Hindlimb muscle (tissue), 1 donor: ENCODE results near the gene SPAG9. TPM values are rescaled to one million over a fixed set of nuclear protein-coding genes. Genes with fewer than 3 reads are reported as not detected.
"Not testable (repeated sequence)": the region's sequence is repeated elsewhere in the genome, so short reads cannot be mapped to it uniquely, and the experiment has no call there.

Experiments used
- DNase-seq: peaks from one replicate; pipeline ENCODE4 v3.0.0-alpha.2; 2013
- polyA plus RNA-seq: library from polyadenylated mRNA; unstranded; fragments of 120-200 nt; gene quantifications from one replicate; pipeline ENCODE4 v1.2.1, GENCODE V29; 2013; ENCODE audit not compliant: insufficient read length

The SPAG9 gene
- polyA plus RNA-seq, 1 donor, result 62.5 TPM

DNA sequence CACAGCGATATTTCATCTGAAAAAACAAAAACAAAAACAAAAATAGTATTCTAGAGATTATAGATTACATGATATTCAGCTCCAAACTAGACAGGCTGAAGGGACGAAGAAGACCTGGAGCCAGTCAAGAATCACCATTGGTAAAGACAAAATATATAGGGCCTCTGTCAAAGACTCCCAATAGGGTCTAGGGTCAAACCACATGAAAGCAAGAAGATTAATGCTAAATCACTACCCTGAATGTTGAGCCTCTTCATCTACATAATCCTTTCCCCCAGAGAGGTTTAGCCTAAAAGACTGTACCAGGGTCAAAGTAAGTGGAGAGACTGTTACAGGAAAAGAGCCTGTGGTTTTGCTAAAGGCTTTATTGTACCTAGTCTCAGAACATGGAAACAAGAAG lies 21.9 kb upstream of the SPAG9 start:
- DNase-seq, result no peak

DNA sequence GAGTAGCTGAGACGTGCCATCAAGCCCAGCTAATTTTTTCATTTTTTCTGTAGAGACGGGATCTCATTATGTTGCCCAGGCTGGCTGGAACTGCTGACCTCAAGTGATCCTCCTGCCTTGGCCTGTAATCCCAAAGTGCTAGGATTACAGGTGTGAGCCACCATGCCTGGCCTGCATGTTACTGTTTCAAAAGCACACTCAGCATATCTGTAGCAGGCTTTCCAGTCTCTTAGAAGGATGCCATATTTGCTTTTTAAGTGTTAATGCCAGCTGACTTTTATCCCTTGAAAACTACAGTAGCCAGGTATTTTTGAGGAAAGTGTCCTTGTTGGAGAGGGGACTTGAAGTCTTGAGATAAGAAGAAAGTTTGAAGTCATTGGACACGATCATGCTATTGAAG lies 15.3 kb upstream of the SPAG9 start:
- no peak for DNase-seq

DNA sequence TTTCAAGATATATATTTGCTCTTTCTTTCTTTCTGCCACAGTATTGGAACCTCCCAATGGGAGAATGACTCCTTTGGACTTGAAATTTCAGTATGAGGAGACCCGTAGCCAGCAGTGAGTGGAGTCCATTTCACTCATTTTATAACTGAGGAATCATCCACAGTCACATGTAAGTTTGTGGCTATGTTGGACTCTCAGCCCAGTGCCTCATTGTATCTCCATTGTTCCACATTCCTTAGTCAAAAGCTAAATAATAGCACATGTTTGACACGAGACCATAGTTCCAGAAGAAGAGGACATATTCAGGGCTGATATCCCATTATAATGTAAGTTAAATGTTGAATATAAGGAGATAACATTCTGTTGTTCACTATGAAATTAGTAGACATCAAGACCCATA lies 12.7 kb upstream of the SPAG9 start:
- DNase-seq, result no peak

DNA sequence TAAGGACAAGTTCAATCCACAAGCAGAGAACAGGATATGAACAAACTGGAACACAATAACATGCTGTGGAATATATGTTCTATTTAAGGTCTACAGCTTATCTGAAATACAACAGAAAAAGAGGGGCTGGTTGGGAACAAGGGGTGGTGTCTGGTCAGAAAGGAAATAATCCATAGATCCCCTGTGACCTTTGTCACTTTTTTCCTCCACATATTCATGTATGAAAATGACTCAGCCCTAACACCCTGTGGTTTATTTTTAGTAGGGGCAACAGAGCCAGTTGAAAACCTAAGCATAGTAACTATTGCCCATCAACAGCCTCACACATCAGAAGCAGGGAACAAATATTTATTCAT lies 12.3 kb upstream of the SPAG9 start:
- no peak for DNase-seq

DNA sequence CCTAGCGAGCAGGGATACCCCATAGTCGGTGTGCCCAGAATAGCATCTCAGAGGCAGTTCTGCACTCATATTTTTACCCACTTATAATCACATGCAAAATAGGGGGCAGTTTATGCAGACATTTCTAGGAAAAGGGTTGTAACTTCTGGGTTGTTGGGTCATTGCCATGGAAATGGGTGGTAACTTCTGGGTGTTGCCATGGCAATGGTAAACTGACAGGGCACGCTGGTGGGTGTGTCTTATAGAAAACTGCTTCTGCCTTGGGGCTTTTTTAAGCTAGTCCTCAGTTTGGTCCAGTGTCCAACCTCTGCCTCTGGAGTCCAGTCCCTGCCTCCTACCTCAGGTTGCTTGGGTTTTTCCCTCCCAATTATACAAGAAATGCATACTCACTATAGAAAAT lies 7.4 kb upstream of the SPAG9 start:
- DNase-seq, result no peak

DNA sequence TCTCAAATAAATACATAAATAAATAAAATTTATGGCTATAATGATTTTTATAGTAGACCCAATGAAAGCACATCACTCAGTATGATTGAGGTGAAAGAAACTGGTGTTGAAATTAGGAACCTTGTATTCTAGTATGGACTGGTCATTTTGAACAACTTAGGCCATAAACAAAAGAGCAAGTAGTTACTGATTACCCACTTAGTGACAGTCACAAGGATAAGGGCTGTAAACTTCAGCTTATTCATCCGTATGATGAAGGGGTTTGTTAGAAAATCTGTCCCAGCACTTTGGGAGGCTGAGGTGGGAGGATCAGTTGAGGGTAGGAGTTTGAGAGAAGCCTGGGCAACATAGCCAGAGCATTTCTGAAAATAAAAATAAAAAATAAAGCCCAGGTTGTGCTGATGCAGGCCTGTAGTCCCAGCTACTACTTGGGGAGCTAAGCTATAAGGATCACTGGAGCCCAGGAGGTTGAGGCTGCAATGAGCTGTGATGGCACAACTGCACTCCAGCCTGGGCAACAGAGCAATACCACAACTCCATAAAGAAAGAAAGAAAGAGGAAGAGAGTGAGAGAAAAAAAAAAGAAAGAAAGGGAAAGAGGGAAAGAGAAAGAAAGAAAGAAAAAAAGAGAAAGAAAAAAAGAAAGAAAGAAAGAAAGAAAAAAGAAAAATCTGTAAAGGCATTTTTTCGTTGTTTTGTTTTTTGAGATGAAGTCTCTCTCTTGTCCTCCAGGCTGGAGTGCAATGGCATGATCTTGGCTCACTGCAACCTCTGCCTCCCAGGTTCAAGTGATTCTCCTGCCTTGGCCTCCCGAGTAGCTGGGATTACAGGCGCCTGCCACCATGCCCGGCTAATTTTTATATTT lies 4.2 kb upstream of the SPAG9 start:
- DNase-seq, result no peak

DNA sequence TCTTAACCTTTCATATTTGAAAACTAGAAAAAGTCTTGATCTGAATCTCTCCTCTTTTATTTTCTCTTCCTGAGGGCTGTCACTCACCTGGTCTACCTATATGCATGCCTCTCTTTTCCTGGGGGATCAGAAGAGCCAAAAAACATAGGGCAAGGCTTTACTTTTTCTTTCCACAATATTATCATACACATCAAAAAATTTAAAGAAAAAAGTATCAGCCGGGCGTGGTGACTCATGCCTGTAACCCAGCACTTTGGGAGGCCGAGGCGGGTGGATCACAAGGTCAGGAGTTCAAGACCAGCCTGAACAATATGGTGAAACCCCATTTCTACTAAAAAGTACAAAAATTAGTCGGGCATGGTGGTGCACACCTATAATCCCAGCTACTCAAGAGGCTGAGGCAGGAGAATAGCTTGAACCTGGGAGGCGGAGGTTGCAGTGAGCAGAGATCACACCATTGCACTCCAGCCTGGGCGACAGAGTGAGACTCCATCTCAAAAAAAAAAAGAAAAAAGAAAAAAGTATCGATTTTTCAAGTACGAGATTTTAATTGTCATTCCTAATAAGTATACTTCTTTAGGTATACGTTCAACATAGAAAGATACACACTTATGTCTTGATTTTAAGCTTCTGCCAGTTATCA lies 1.9 kb upstream of the SPAG9 start:
- not testable (repeated sequence) for DNase-seq

DNA sequence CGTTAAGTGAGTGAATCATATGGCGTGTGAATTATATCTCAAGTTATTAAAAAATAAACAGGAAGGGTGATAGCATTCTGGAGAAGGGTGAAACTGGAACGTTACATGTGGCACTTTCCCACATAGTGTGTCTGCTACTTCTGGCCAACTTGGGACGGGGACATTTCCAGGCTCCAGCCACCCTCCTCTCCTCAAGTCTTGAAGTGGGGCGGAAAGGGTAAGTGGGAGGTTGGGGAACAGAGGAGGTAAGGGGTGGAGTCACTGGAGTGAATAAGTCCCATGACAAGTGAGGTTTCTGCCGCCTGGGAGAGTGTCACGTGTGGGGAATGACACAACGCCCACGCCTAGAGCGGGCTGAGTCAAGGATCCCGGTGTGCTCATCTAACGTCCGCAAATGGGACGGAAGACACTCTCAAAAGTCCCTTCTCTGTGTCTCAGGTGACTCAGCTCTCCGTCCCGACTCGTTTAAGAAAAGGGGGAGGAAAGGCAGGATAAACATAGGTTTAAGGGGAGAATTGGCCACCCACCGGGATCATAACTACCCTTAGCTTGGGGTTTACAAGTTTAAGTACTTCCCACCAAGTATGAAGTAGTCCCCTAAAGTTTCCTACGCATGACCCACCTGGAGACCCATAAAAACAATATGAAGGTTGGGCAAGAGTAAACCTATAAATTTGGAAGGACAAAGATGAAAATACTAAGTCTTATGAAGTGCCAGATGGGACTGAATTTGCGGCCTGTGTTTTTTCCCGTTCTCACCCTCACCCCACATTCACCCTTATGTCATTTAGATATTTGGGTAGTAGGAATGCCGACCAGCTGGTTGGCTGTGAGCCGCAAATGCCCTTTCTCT lies 1.2 kb upstream of the SPAG9 start:
- DNase-seq, result peak; percentile 65

DNA sequence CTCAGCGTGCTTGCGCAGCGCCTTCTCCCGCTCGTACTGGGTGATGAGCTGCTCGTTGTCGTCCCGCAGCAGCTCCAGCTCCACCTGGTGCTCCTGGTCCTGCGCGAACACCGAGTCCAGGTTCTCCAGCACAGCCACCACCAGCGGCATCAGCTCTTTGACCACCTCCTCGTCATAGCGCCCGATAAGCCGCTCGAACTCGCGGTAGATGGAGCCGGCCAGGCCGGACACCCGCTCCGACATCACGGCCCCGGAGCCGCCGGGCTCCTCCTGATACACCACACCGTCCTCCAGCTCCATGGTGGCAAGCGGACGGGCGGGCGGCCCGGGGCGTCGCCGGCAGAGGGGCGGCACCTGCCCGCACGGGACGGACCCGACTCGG lies 320 bp downstream of the SPAG9 start:
- peak; percentile 63 for DNase-seq

DNA sequence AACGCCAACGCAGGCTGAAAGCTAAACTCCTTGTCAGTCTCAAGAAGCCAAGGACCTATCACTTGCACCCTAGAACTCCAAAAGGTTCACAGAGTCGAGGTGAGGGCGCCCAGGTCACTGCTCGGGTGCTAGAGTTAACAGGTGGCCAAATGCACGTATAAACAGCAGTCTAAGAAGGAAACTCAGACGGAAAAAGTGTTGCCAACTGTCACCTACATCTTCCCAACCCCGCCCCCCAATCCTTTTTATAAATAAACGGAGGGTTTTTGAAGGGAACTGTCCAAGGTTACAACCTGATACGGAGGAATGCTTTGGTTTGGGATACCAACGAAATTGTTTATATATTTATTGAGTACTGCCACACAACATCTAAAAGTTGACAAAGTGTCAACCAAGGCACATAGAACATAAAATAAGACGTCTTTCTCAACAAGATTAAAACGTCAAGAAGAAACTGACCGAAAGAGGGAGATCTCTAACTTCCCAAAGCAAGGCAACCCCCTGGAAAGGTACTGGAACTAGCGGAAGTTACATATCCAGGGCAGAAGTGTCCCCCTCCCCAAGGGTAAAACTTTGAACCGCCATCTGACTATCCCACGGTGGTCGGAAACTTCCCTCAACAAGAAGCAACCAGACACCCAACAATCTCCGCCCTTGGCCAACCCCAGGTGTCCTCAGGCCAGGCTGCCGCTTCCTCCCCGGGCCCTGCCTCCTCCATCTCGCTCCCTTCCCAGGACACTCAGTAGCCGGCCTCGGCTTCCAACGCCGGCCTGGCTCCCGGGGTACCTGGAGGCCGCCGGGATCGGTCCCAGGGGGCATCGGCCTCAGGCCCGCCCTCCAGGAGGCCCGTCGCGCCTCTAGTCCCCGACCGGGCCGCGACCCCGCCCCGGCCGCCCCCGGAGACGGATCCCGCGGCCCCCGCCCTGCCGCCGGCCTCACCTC lies 982 bp downstream of the SPAG9 start:
- DNase-seq, result peak; percentile 69

DNA sequence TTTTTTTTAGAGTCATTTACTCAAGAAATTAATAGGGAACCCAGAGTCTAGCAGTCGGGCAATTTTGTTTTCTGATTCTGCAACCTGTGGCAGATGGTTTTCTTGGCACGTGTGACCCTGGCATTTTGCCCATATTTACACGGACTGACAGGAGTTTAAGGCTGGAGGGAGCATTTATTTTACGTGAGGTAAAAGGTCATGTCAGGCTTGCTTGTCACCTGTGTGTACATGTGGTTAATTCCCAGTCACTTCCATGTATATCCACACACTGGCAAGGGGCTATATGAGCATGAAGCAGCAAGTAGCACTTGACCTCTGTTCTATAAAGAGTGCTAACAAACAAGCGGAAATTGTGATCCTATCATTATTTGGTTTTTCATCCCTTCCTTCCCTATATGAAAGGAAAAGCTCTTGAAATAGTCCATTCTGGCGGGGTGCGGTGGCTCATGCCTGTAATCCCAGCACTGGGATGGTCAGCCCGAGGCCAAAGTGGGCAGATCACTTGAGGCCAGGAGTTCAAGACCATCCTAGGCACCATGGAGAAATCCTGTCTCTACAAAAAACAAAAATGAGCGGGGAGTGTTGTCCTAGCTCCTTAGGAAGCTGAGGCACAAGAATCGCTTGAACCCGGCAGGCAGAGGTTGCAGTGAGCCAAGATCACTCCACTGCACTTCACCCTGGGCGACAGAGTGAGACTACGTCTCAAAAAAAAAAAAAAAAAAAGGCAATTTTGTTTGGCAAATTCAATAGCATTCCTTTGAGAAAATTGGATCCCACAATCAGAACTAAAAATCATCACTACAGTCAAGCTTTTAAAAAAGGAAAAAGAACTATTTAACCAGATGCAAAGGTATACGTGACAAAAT lies 2.1 kb downstream of the SPAG9 start:
- no peak for DNase-seq

DNA sequence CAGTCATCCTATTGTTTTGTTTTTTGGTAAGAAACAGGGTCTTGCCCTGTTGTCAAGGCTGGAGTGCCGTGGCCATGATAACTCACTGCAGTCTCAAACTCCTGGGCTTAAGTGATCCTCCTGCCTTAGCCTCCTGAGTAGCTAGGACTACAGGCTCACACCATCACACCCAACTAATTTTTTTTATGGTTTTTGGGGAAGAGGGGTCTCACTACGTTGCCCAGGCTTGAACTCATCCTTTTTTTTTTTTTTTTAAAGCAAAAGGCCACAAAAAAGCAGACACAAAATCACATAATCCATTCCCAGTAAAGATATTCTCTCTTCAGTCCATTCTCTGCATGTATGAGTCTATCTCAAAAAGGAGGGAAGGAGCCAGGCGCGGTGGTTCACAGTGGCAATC lies 5.5 kb downstream of the SPAG9 start:
- DNase-seq, result no peak

DNA sequence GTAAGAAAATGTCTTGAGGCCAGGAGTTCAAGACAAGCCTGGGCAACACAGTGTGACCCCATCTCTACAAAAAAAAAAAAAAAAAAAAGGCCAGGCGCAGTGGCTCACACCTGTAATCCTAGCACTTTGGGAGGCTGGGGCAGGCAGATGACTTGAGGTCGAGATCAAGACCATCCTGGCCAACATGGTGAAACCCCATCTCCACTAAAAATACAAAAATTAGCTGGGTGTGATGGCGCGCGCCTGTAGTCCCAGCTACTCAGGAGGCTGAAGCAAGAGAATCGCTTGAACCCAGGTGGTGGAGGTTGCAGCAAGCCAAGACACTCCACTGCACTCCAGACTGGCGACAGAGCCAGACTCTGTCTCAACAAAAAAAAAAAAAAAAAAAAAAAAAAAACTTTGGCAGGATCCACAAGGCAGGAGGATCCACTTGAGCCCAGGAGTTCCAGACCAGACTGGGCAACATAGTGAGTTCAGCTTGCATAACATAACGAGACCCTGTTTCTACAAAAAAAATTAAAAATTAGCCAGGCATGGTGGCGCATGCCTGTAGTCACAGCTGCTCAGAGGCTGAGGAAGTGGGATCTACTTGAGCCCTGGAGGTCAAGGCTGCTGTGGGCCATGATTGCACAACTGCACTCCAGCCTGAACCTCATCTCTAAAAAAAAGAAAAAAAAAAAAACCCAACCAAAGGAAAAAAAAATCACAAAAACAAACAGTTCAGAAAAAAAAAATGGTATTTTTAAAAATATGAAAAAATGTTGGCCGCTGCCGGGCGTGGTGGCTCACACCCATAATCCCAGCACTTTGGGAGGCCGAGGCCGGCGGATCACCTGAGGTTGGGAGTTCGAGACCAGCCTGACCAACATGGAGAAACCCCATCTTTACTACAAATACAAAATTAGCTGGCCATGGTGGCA lies 8.1 kb downstream of the SPAG9 start:
- not testable (repeated sequence) for DNase-seq

DNA sequence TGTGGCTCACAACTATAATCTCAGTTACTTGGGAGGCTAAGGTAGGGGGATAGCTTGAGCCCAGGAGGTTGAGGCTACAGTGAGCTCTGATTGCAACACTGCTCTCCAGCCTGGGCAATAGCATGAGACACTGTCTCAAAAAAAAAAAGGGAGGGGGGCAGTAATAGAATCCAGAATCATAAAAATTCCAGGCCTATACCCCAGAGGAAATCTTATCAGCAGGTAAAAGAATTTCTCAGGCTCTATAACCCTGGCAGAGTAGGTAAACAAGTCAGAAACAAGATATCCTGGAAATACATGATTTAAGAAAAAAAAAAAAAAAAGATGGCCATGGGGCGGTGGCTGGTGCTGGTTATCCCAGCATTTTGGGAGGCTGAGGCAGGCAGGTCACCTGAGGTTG lies 12.9 kb downstream of the SPAG9 start:
- no peak for DNase-seq

DNA sequence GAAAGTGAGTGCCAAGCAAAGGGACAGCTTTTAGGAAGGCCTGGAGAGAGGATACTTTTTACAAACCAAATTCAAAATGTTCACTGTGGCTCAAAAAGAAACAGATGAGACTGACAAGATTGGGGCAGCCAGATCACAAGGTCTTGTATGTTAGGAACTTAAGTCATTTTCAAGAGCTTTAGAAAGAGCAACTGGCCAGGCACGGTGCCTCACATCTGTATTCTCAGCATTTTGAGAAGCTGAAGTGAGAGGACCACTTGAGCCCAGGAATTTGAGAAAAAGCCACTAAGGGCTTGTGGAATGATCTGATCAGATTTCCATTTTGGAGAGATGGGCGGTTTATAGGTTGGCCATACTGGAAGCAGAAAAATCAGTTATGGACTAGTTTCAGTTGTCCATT lies 17.2 kb downstream of the SPAG9 start:
- DNase-seq, result no peak

DNA sequence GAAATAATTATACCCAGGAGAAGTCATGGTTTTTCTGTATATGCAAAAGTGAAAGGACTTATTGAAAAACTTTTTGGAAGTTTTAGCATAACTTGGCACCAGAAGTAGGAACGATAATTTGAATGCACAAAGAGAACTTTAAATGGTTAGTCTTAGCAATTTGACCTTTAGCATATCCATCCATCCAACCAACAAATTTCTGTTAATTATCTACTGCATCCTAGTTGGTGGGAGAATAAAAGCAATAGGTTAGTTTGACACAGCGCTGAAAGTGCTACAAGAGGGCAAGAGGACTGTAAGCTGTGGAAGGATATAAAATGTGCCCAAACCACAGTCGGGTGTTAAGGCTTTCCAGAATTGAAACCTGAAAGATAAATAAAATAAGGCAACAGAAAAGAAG lies 17.6 kb downstream of the SPAG9 start:
- DNase-seq, result no peak

DNA sequence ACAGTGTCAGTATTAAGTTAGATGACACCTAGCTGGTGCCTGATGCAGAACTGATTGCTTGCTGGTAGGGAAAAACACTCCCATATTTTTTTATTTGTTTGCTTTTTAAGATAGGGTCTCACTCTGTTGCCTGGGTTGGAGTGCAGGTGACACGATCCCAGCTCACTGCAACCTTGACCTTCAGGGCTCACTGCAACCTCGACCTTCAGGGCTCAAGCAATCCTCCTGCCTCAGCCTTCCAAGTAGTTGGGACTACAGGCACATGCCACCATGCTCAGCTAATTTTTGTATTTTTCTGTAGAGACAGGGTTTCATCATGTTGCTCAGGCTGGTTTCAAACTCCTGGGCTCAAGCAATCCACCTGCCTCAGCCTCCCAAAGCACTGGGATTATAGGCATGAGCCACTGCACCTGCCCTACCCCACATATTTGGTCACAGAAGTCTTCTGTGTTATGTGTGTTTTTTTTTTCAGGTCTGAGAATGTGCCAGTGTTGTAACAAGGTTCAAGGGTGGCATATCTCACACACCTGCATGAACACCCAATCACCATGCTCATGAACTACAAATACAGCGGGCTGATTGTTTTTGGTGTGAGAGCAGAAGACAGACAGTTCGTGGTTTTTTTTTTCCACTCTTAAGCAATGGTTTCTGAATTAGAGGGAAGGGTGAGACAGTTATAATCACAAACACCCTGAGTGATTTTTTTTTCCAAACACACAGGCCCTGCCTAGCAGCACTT lies 22.8 kb downstream of the SPAG9 start:
- no peak for DNase-seq

DNA sequence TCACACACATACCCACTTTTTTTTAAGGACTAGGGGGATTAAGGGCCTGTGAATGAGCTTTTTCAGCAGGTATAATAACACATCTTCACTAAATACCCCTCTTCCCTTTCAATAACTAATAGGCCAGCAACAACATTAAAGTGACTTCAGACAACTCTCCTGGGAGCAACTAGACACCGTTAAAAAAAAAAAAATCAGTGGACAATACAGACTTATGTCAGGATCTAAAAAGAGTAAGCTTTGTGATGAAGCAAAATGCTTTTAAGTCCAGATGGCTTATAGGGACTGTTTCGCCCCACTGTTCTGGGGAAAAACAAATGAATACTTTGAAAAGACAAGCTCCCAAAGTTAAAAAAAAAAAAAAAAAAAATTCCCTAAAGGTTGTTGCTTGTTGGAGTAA lies 29.0 kb downstream of the SPAG9 start:
- no peak for DNase-seq

DNA sequence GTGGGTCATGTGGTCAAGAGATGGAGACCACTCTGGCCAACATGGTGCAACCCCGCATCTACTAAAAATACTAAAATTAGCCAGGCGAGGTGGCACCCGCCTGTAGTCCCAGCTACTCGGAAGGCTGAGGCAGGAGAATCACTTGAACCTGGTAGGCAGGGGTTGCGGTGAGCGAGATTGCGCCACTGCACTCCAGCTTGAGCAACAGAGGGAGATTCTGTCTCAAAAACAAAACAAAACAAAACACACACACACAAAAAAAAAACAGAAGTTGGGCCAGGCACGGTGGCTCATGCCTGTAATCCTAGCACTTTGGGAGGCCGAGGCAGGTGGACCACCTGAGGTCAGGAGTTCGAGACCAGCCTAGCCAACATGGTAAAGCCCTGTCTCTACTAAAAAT lies 31.8 kb downstream of the SPAG9 start:
- DNase-seq, result not testable (repeated sequence)
